Tibial nerve (tissue), 3 donors: ENCODE results near the gene REELD1.

Experiments used
- CTCF ChIP-seq, 5 experiments: fragments of 200-600 bp in 3 of 5; fragments of 450-650 bp in 2 of 5; sonication (generic) in 3 of 5; IDR thresholded peaks; one replicate each; pipeline ENCODE4 v1.5.1; 2016 to 2019; ENCODE audit warnings: antibody characterized with exemption in 5 of 5, mild to moderate bottlenecking in 3 of 5, moderate library complexity in 2 of 5
- POLR2A ChIP-seq, 2 donors: fragments of 450-650 bp; IDR thresholded peaks; one replicate each; pipeline ENCODE4 v1.6.1; 2017; ENCODE audit warnings: antibody characterized with exemption in 2 of 2, mild to moderate bottlenecking in 2 of 2, moderate library complexity in 2 of 2

- no peak for TF ChIP-seq CTCF (IDR thresholded peaks at IDR 0.05)
- no peak for TF ChIP-seq POLR2A (IDR thresholded peaks at IDR 0.05)
Measured at GRCh38 chr4:146224326-146224966, 10.1 kb downstream of the REELD1 start.
